ENCODE results near the gene PEF1. TPM values are rescaled to one million over a fixed set of nuclear protein-coding genes. Genes with fewer than 3 reads are reported as not detected.

The PEF1 gene
- total RNA-seq, 4 donors from 2014 or later = 71.3 to 109 (median 88.7) TPM

GRCh38 chr1:31677949-31678348, 33.3 kb upstream of the PEF1 start:
- WGBS, 2 donors (ENCODE audit: low coverage in 1 of 2) = 60% methylated on average over 4 of the region's 6 CpGs; no CpG with 5 or more reads in 1 of the 2 donors
- Histone ChIP-seq H3K4me1 (peaks cover 0 to 44% (median 4%) of the 10 kb centered on the region in 3 donors), H3K27me3 (no peaks in the 10 kb centered on the region), H3K27ac (no peak overlapping the region), H3K9me3 (no peaks in the 10 kb centered on the region), H3K4me3 (no peak overlapping the region), H3K36me3 (peaks cover 0 to 39% of the 10 kb centered on the region in 2 donors)
- ATAC-seq = no peak
- TF ChIP-seq EP300 (IDR thresholded peaks at IDR 0.05) (no peak), POLR2A (IDR thresholded peaks at IDR 0.05) (no peak), CTCF (IDR thresholded peaks at IDR 0.05) (no peak), POLR2AphosphoS5 (IDR thresholded peaks at IDR 0.05) (no peak)

- Histone ChIP-seq H3K4me3 (no peak overlapping the region), H3K4me1 (peaks cover 0 to 49% (median 4%) of the 10 kb centered on the region in 3 donors), H3K36me3 (peaks cover 0 to 34% of the 10 kb centered on the region in 2 donors), H3K27ac (no peak overlapping the region), H3K27me3 (no peaks in the 10 kb centered on the region), H3K9me3 (no peaks in the 10 kb centered on the region)
- TF ChIP-seq POLR2A (IDR thresholded peaks at IDR 0.05) (no peak), EP300 (IDR thresholded peaks at IDR 0.05) (no peak), POLR2AphosphoS5 (IDR thresholded peaks at IDR 0.05) (no peak), CTCF (IDR thresholded peaks at IDR 0.05) (no peak)
- no peak for ATAC-seq
- WGBS, 2 donors (ENCODE audit: low coverage in 1 of 2) = 0 to 100% methylated on average over 1 to 2 of the region's 3 CpGs
Observed at GRCh38 chr1:31677401-31677800, 32.7 kb upstream of the PEF1 start.

- peaks cover 0 to 25% of the 10 kb centered on the region in 2 donors for H3K36me3 ChIP-seq
- TF ChIP-seq CTCF (IDR thresholded peaks at IDR 0.05) = no peak
- TF ChIP-seq POLR2A (IDR thresholded peaks at IDR 0.05) = no peak
- TF ChIP-seq POLR2AphosphoS5 (IDR thresholded peaks at IDR 0.05) = no peak
- TF ChIP-seq EP300 (IDR thresholded peaks at IDR 0.05) = no peak
- ATAC-seq = no peak
- 70 to 76% methylated on average over 4 to 11 of the region's 14 CpGs for WGBS, 2 donors (ENCODE audit: low coverage in 1 of 2)
- peak overlapping the region in 2 of 4 donors; percentile 78 to 81 for H3K27ac ChIP-seq
- no peak overlapping the region for H3K4me3 ChIP-seq
- no peaks in the 10 kb centered on the region for H3K27me3 ChIP-seq
- peaks cover 0 to 54% (median 4%) of the 10 kb centered on the region in 3 donors for H3K4me1 ChIP-seq
- no peaks in the 10 kb centered on the region for H3K9me3 ChIP-seq
Observed at GRCh38 chr1:31675756-31676155, 31.1 kb upstream of the PEF1 start.

GRCh38 chr1:31675161-31675560, 30.5 kb upstream of the PEF1 start:
- no peak for ATAC-seq
- Histone ChIP-seq H3K27me3 (no peaks in the 10 kb centered on the region), H3K4me3 (no peak overlapping the region), H3K27ac (peak overlapping the region in 3 of 4 donors; percentile 39 to 81 (median 78)), H3K4me1 (peaks cover 0 to 59% (median 7%) of the 10 kb centered on the region in 3 donors), H3K9me3 (no peaks in the 10 kb centered on the region), H3K36me3 (peaks cover 0 to 19% of the 10 kb centered on the region in 2 donors)
- WGBS, 2 donors (ENCODE audit: low coverage in 1 of 2) = 50% methylated on average over 2 of the region's 7 CpGs; no CpG with 5 or more reads in 1 of the 2 donors
- TF ChIP-seq CTCF (IDR thresholded peaks at IDR 0.05) (no peak), EP300 (IDR thresholded peaks at IDR 0.05) (no peak), POLR2AphosphoS5 (IDR thresholded peaks at IDR 0.05) (no peak), POLR2A (IDR thresholded peaks at IDR 0.05) (no peak)

- no peaks in the 10 kb centered on the region for H3K27me3 ChIP-seq
- no peak for TF ChIP-seq POLR2A (IDR thresholded peaks at IDR 0.05)
- TF ChIP-seq EP300 (IDR thresholded peaks at IDR 0.05) = no peak
- TF ChIP-seq POLR2AphosphoS5 (IDR thresholded peaks at IDR 0.05) = no peak
- no peak for TF ChIP-seq CTCF (IDR thresholded peaks at IDR 0.05)
- WGBS, 2 donors (ENCODE audit: low coverage in 1 of 2) = 58% methylated on average over 3 of the region's 8 CpGs; no CpG with 5 or more reads in 1 of the 2 donors
- H3K27ac ChIP-seq = peak overlapping the region in 3 of 4 donors; percentile 39 to 81 (median 78)
- H3K9me3 ChIP-seq = no peaks in the 10 kb centered on the region
- no peak for ATAC-seq
- H3K36me3 ChIP-seq = peaks cover 0 to 13% of the 10 kb centered on the region in 2 donors
- no peak overlapping the region for H3K4me3 ChIP-seq
- H3K4me1 ChIP-seq = peaks cover 0 to 65% (median 12%) of the 10 kb centered on the region in 3 donors
Observed at GRCh38 chr1:31674626-31675025, 29.9 kb upstream of the PEF1 start.

Measured in gastroesophageal sphincter (tissue), 4 donors.